GM21360 (cell line): Measurements from ENCODE around the gene PTGES3L.

Source experiments
- ATAC-seq: cut with Tn5 transposase; IDR thresholded peaks from one replicate; pipeline ENCODE4 v1.9.1; 2021; ENCODE audit warnings: mild to moderate bottlenecking, moderate library complexity; ENCODE audit not compliant: unreplicated experiment

PTGES3L gene

DNA sequence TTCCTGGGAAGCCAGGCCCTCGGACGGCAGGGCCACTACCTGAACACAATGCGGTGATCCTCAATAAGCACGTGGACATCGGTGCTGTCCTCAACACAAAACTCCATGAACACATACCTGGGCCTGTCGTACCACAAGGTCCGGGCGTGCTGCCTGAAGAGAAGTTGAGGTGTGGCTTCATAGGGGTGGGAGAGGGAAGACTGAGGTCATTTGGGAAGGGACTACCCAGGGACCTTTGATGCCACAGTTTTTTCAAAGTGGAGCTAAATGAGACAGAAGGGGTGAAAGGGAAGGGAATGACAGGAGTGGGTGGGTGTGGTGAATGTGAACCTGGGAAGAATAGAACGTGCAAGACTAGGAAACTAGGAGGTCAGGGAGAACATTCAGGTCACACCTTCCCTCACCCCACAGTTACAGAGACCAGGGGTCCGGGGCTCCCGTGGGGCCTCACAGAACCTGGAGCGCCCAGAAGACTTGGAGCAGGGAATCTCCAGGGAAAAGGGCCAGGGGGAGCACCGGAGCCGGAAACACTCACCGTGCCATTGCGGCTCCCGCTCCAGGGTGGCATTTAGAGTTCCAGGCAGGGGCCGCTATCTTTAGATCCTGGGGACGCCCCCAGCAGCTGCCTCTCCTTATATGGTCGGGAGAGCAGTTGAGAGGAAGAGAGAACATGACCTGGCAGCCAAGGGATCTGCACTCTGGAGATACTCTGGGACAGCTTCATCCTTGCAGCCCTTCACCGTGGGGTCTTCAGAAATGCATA, at the start of gene PTGES3L:
Gene PTGES3L (minus strand): TSS at position 570 of the 763 bp plus-strand sequence. CDS start 27 bp downstream, at position 543.
- no peak for ATAC-seq

DNA sequence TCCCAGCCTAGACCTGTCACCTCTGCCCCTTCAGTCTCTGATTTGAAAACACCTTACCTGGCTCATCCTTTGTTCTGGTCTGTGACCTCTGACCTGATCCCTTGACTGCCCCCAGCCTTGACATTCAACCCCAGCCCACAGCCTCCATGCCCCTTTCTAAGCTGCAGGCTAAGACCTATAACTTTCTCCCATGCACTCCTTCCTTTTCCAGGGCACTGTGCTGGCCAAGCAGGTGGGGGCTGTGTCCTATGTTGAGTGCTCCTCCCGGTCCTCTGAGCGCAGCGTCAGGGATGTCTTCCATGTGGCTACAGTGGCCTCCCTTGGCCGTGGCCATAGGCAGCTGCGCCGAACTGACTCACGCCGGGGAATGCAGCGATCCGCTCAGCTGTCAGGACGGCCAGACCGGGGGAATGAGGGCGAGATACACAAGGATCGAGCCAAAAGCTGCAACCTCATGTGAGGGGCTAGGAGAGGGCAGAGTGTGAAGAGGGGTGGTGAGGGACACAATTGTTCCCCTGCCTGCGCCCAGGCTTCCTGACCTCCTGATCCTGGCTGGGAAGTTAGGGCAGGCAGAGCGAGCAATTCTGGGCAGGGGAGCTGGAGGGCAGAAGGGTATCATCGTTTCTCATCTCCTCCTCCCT, 48.5 kb upstream of the PTGES3L start:
- no peak for ATAC-seq

DNA sequence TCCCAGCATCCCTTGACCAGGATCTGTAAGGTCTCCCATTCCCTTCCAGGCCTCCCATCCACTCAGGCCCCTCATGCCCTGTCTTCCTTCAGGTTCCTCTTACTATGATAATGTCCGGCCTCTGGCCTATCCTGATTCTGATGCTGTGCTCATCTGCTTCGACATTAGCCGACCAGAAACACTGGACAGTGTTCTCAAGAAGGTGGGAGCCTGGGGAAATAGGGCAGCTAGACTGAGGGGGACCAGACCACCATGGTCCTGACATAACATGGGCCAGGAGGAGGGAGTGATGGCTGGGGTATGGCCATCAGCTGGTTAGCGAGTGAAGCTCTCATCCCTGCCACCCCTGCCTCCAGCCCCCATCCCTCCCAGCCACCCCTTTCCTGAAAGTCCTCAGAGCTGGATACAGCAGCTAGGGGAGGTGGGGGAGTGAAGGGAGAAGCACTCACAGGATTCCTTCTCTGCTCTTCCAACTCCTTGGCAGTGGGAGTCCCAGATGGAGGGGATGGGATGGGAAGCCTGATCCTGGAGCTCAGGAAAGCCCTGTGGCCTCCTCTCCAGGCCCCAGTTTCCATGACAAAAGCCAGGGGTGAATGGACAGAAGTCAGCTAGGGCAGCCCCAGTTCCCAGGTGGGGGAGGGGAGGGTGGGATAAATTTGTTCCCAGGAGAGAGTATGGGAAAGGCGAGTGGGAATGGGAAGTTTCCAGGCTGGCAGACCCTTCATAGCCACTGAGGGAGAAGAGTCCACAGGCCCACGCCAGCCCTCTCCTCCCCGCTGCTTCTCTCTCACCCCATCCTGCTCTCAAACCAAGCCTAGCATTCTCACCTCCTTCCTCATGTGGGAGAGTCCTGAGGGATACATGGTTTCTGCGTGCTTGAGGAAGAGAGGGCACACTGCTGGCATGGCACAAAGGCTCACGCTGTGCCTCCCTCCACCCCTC, 47.5 kb upstream of the PTGES3L start:
- no peak for ATAC-seq

DNA sequence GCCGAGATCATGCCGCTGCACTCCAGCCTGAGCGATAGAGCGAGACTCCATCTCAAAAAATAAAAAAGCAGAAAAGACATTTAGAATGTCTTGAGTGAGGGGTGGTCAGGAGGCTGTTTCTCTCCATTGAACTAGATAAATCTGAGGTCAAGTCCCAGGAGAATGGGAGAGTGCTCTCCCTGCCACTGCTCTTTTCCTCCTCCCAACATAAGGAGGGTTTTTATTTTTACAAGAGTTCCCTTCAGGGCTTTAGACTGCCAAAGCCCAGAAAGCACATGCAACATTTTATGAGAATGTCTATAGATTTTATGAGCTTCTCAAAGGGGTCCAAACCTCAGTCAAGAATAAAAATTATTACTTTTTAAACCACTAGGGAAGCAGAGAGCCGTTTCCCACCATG, 46.7 kb upstream of the PTGES3L start:
- ATAC-seq, result no peak

DNA sequence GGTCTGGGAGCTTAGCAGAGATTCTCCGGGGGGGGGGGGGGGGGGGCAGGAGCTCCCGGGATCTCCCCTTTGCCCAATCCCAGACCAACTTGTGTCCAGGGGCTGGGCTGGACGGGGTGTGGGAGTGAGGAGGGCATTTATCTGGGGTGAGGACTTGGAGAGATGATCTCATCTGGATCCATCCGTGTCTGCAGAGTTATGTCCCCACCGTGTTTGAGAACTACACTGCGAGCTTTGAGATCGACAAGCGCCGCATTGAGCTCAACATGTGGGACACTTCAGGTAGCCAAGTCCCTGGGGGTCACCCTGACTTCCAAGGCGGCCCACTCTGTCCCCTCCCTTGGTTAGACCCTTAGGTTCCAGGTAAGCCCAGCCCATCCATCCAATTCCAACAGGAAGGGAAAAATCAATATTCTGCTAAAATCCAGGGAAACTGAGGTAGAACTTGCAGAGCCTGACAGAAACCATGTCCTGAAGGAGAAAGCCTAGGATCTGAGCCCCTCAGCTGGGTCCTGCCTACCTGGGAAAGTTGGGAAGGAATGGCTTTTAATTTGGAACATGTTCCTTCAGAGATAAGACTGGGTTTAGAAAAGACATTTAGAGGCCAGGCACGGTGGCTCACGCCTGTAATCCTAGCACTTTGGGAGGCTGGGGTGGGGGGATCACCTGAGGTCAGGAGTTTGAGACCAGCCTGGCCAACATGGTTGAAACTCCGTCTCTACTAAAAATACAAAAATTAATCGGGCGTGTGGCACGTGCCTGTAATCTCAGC, 46.1 kb upstream of the PTGES3L start:
- no peak for ATAC-seq

DNA sequence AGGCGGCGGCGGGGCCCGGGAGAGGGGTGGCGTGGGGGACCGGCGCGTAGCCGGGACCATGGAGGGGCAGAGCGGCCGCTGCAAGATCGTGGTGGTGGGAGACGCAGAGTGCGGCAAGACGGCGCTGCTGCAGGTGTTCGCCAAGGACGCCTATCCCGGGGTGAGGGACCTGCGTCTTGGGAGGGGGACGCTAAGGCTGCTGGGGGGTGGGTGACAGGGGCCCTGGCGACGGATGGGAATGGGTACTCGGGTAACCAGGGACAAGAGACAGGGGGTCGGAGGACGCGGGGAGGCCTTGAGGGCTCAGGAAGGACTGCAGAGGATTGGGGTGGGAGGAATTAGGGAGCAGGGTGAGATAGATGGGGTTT, 45.4 kb upstream of the PTGES3L start:
- ATAC-seq, result no peak

DNA sequence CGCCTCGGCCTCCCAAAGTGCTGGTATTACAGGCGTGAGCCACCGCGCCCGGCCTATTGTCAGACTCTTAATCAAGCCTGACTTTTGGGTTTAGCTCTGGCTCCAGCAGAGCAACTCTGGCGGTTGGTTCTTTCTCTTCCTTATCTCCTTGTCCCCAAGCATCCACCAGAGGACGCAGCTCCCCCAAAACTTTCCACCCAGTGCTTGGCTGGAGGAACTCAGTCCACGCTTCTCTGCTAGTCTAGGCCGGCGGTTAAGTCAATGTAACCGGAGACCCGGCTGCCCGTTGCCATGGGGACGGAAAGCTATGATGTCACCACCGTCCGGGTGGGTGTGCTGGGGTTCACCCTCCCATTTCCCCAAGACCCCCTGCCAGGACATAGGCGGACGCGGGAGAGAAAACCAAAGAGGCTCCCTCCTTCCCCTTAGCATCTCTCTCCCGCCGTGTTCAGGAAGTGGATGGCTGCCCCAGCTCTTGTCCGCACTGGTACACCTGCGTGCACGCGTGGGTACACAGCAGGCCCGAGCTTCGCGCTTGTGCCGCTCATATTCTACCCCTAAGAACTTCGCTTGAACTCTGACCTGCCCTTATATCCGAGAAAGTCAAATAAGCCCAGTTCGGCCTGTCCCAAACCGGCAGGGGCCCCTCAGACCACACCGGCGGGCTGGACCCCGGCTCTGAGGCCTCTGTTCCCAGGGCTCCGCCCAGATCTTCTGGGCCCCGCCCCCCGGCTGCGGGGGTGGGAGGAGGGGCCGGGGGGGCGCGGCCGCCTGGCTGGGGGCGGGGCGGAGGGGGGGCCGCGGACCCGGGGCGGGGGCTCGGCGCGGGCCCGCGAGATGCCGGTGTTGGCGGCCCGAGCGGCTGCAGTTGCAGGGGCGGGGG, 44.8 kb upstream of the PTGES3L start, which contains the start of gene RND2:
Gene RND2 (plus strand): TSS at position 825 of the 883 bp plus-strand sequence. CDS start 117 bp downstream, outside the sequence.
- ATAC-seq, result no peak

DNA sequence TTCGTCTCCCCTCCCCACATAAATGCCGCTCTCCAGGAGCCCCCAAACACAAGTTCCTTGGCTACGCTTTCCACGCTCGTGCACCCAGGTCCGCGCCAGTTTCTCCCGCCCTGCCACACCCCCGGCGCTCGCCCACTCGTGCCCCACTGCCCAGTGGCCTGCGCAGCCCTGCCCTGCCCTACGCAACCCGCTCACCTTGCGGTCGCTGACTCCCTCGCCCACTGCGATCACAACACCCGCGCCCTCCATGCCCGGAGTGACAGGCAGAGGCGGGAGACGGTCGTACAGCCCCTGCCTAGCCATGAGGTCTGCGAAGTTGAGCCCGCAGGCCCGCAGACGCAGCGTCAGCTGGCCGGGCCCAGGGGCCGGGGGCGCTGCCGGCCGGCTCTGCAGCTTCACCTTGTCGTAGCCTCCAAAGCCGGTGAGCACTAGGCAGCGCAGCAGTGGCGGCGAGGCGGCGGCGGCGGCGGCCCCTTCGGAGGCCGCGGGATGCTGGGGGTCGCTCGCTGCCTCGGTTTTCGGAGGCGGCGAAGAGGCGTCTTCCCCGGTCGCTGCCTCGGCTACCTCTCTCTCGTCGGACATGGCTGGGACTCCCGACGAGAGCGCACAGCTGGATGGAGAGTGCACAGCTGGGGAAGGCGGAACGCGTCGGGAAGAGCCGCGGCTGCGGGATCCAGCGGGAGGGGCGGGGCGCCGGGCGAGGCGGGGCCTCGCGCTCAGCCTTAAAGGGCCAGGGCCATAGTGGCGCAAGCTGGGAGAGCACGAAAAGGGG, 42.0 kb upstream of the PTGES3L start, which contains the start of gene VAT1:
Gene VAT1 (minus strand): TSS at position 645 of the 772 bp plus-strand sequence. CDS start 63 bp downstream, at position 582.
- no peak for ATAC-seq

DNA sequence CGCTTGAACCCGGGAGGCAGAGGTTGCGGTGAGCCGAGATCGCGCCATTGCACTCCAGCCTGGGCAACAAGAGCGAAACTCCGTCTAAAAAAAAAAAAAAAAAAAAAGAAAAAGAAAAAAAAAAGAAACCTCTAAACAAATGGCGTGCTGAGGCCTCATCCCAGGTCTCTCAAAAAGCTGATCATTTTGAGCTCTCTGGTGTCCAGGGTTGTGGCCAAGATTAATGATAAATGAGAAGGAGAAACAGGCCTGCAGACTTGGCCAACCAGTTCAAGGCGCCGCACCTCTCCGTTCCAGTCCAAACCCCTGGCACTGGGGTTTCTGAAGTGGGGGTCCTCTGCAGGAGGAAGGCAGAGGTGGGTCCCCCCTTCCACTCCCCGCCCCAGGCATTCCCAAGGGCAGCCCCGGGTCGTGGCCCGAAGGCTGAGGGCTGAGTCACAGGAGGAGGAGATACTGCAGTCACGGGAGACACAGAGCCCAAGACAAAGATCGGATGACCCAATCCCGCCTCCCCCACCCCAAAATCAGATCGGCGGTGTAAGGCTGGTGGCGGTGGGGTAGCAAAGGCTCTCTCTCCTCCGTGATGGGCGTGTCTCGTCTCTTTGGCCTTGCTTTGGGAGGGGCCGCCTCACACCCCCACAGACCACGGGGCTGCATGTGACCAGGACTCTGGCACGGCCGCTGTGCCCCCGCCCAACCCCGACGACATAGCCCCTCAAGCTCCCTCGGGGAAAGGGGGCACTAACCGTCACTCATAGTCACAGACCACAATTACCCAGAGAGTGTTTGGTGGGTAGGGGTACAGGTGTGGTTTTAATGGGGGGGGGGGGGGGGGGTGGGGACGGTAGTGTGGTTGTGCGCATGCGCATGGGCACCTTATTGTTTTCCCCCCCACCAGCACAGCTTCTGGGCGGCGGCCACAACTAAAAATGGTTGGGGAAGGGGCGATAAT, 41.2 kb upstream of the PTGES3L start:
- ATAC-seq, result no peak

DNA sequence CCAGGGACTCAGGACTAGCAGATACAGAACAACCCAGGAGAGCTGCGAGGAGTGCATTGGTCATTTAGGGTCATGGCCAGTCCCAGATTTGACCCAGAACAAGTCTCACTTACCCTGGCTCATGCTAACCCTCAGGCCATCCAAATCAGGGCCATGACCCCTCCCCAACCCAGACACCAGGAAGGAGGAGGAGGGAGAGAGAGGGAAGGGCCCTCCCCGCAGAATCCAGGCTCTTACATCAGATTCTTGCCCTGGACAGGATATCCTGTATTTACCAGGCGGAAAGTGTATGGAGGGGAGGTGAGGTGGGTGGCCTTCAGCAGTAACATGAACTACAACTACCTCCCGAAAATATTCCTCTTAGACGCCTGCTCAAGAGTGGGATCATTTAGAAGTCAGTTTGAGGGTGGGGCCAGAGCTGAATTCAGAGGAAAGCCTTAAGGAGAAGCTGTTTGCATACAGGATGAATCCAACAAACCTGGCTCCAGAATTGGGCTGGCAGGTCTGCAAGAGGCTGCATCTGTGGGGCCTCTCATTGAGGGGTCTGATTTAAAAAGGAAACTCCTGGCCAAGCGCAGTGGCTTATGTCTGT, 40.2 kb upstream of the PTGES3L start:
- ATAC-seq, result no peak

DNA sequence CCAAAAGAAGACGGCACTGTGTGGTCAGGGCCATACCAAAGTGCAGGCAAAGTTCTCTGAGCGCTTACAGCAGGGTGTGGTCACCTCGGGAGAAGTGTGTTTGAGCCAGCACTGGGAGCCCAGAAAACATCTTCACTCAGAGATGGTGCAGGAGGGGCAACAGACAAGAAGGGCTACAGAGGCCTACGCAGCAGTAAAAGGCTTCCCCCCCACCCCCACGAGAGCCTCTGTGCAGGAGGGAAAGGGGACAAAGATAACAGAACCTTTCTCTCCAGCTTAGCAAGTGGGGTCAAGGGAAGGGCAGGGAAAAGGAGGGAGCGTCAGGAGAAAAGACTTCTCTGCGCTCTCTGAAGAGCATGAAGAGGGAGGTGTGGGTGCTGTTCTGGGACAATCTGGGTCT, 39.5 kb upstream of the PTGES3L start:
- no peak for ATAC-seq

DNA sequence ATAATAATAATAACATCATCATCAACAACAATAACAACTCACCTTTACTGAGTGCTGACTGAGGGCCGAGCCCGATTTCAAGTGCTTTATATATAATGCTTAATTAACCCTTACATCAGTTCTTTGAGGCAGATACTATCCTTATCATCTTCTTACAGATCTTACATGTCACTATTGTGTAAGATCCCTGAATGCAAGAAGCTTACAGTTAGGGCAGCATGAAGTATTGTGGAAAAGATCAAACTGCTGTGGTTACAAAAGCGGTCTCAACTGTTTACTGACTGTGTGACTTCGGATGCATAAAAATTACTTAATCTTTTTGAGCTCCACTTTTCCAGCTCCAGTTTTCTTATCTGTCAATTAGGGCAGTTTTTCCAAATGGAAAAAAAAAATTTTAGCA, 39.1 kb upstream of the PTGES3L start:
- no peak for ATAC-seq

DNA sequence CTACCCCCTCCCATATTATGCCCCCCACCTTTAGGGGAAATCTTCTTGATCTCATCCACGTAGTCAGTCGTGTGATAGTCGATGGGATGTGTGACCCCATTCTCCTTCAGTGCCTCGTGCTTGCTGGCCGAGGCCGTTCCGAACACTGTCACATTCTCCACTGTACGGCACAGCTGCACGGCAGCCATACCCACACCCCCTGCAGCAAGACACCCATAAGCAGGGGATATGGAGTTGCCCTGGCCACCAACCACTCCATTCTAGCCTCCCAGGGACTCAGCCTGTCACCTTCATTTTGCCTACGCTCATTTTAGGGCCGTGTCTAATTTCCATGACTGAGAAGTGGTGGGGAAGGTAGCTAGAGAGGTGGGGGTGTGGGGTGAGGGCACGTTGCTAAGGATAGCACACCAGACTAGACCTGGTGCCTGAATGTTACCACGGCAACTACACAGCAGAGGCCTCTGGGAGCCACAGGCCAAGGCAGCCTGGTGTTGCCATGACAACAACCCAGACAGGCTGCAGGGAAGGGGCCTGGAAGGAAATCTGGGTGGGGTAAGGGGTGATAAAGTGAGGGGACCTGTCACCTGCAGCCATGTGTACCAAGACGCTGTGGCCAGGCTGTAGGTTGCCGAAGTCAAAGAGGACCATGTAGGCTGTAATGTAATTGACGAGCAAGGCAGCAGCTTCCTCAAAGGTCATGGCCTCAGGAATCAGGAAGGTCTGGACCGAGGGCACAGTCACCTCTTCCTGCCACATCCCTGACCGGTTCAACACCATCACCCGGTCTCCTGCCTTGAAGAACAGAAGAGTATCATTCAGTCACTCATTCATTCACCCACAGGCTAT, 38.4 kb upstream of the PTGES3L start:
- ATAC-seq, result no peak

DNA sequence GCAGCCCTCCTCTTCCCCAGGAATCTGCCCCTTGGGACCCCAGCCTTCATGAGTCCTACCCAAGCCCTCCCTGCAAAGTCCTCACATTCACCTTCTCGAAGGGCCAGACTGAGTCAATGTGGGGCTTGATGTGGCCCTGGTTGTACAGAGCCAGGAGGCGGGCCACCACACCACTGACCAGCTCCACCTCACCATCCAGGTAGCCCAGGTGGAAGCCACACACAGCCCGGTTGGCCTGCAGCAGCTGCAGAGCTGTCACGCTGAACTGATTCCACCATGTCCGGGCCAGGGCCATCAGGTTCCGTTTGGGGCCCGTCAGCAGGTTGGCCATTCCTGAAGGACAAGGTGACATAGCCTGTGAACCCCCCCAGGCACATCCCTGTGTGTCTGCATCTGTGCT, 36.3 kb upstream of the PTGES3L start:
- no peak for ATAC-seq

DNA sequence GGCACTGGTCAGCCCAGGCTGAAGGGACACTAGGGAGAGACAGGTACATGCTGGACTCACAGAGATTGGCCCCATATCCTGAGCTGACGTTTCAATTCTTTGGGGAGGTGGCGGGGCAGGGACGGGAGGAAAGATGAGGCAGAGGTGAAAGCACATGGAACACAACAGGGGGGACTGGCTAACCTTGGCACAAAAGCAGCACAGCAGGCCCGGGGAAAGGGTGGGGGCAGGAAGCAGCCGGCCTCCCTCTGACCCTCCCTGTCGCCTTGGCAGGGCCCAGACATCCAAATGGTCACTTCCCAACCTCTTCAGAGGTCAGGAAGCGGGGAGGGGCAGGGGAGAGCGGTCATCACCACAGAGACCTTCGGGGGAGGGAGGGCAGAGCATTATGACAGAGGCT, 35.7 kb upstream of the PTGES3L start:
- ATAC-seq, result no peak
